SU-DHL-6 (cell line): ENCODE data around the gene ZG16.
"Not testable (repeated sequence)": the region's sequence is repeated elsewhere in the genome, so short reads cannot be mapped to it uniquely, and the experiment has no call there.

ENCODE experiments used
- H2AFZ ChIP-seq: fragments of 200-600 bp; sonication (generic); 2 replicates; pipeline ENCODE4 v1.6.1; 2014; ENCODE audit warnings: low read depth, mild to moderate bottlenecking, moderate library complexity, mixed read lengths, antibody characterized with exemption, low read length; ENCODE audit not compliant: severe bottlenecking
- H3F3A ChIP-seq: fragments of 200-600 bp; shearing (Covaris generic); 2 replicates; pipeline ENCODE4 v1.6.0; 2016; ENCODE audit warnings: antibody characterized with exemption, mild to moderate bottlenecking; ENCODE audit not compliant: insufficient read depth
- H3K27ac ChIP-seq: fragments of 200-600 bp; sonication (generic); 2 replicates; pipeline ENCODE4 v1.5.1; 2016; ENCODE audit warnings: low read depth, mild to moderate bottlenecking, low read length, moderate library complexity, mixed read lengths
- H3K27me3 ChIP-seq: fragments of 200-600 bp; sonication (generic), shearing (Covaris generic); 2 replicates; pipeline ENCODE4 v1.6.0; 2014; ENCODE audit warnings: mild to moderate bottlenecking, low read length
- H3K36me3 ChIP-seq: fragments of 200-600 bp; sonication (generic); 2 replicates; pipeline ENCODE4 v1.6.1; 2014; ENCODE audit warnings: mild to moderate bottlenecking, low read length, mixed read lengths
- H3K4me2 ChIP-seq: fragments of 300-600, 200-600 bp; shearing (Covaris generic), sonication (generic); 2 replicates; pipeline ENCODE4 v1.6.0; 2014; ENCODE audit warnings: low read length, low read depth, mild to moderate bottlenecking; ENCODE audit not compliant: poor library complexity, severe bottlenecking
- H3K4me3 ChIP-seq: fragments of 200-600 bp; sonication (generic); 2 replicates; pipeline ENCODE4 v1.5.1; 2014; ENCODE audit warnings: antibody characterized with exemption, low read length, mild to moderate bottlenecking, mixed read lengths; ENCODE audit not compliant: insufficient read depth, poor library complexity, severe bottlenecking
- H3K79me2 ChIP-seq: fragments of 200-600 bp; sonication (generic); 2 replicates; pipeline ENCODE4 v1.6.1; 2014; ENCODE audit warnings: mild to moderate bottlenecking, low read length, moderate library complexity; ENCODE audit not compliant: insufficient read depth
- H3K9ac ChIP-seq: fragments of 200-600 bp; sonication (generic); 2 replicates; pipeline ENCODE4 v1.7.0; 2014; ENCODE audit warnings: mild to moderate bottlenecking, low read length
- H3K9me2 ChIP-seq: fragments of 200-600 bp; sonication (generic); replicated peaks from 2 replicates; pipeline ENCODE4 v1.6.1; 2014; ENCODE audit warnings: low read length; ENCODE audit not compliant: insufficient read depth
- H3K9me3 ChIP-seq: fragments of 200-600 bp; sonication (generic); 2 replicates; pipeline ENCODE4 v1.6.1; 2014; ENCODE audit warnings: low read length, mixed read lengths; ENCODE audit not compliant: insufficient read depth
- H4K20me1 ChIP-seq: fragments of 200-600 bp; sonication (generic); 2 replicates; pipeline ENCODE4 v1.6.1; 2014; ENCODE audit warnings: low read depth, mild to moderate bottlenecking, antibody characterized with exemption, low read length, moderate library complexity, mixed read lengths
- EZH2phosphoT487 ChIP-seq: fragments of 200-600 bp; sonication (generic), shearing (Covaris generic); conservative IDR thresholded peaks from 2 replicates; pipeline ENCODE4 v1.6.1; 2018; ENCODE audit warnings: mild to moderate bottlenecking, antibody characterized with exemption, low read length, moderate library complexity, mixed read lengths
- TF ChIP-seq, protein P1 (sequence below): fragments of 200-600 bp; sonication (generic); IDR thresholded peaks from one replicate; pipeline ENCODE4 v1.5.1; 2017; ENCODE audit warnings: antibody characterized with exemption, mild to moderate bottlenecking, low read length, moderate library complexity; ENCODE audit not compliant: insufficient read depth, poor library complexity, severe bottlenecking

Gene ZG16, protein sequence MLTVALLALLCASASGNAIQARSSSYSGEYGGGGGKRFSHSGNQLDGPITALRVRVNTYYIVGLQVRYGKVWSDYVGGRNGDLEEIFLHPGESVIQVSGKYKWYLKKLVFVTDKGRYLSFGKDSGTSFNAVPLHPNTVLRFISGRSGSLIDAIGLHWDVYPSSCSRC

DNA sequence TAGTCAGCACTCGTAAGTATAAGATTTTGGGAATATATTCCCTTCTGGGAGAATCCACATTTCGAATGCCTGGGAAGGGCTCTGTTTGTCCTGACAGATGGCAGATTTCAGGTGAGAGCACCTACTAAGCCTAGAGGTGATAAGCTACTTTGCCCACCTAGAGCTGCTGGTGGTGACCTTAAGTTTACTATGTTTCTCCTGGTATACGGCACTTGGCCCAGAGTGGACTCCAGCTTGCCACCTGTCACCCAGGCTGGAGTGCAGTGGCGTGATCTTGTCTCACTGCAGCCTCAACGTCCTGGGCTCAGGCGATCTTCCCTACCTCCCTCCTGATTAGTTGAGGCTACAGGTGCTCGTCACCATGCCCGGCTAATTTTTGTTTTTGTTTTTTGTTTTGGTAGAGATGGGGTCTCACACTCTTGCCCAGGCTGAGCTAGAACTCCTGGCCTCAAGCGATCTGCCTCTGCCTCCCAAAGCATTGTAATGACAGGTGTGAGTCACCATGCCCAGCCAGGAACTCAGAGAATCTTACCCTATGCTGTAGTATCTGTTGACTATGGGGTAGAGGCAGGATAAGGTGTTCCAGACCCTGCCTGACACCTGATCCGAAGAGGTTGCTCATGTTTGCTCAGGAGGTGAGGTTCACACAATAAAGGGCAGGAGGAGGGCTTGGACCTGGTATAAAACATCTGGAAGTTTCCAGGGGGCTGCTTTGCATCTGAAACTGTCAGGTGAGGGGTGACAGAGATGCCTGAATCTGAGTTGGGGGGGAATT, at the start of gene ZG16:
ZG16 (plus strand) TSS at position 681 of the 775 bp plus-strand sequence. CDS start 1,011 bp downstream, outside the sequence.
- H3K9ac ChIP-seq = no peak within 1 kb of the TSS
- H3K4me3 ChIP-seq = no peak within 1 kb of the TSS
- H2AFZ ChIP-seq = no peak within 1 kb of the TSS
- H3K9me2 ChIP-seq = no peaks in the 10 kb centered on the region
- H3K9me3 ChIP-seq = no peaks in the 10 kb centered on the region
- H3K27me3 ChIP-seq = no peaks in the 10 kb centered on the region
- TF ChIP-seq EZH2phosphoT487 = no peak
- TF ChIP-seq, protein P1, sequence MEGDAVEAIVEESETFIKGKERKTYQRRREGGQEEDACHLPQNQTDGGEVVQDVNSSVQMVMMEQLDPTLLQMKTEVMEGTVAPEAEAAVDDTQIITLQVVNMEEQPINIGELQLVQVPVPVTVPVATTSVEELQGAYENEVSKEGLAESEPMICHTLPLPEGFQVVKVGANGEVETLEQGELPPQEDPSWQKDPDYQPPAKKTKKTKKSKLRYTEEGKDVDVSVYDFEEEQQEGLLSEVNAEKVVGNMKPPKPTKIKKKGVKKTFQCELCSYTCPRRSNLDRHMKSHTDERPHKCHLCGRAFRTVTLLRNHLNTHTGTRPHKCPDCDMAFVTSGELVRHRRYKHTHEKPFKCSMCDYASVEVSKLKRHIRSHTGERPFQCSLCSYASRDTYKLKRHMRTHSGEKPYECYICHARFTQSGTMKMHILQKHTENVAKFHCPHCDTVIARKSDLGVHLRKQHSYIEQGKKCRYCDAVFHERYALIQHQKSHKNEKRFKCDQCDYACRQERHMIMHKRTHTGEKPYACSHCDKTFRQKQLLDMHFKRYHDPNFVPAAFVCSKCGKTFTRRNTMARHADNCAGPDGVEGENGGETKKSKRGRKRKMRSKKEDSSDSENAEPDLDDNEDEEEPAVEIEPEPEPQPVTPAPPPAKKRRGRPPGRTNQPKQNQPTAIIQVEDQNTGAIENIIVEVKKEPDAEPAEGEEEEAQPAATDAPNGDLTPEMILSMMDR = no peak
- H3K79me2 ChIP-seq = no peaks in the 10 kb centered on the region
- no peaks in the 10 kb centered on the region for H3F3A ChIP-seq
- no peaks in the 10 kb centered on the region for H3K36me3 ChIP-seq
- no peak within 1 kb of the TSS for H3K4me2 ChIP-seq
- no peaks in the 10 kb centered on the region for H4K20me1 ChIP-seq
- no peak within 1 kb of the TSS for H3K27ac ChIP-seq

DNA sequence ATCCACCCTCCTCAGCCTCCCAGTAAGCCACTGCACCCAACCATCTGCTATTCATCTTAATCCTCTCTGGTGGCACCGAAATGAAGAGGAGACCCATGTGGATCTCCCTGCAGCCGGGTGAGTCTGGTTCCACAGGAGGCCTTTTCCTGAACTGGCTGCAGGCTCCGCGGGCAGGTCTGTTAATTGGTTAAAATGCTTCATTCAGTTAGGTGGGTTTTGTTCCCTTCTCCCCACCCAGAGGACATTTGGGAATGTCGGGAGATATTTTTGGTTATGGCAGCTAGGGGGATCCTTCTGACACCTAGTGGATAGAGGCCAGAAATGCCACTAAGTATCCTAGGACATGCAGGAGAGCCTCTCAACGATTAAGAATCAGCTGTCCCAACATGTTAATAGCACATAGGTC, 48.9 kb upstream of the ZG16 start:
- Histone ChIP-seq H3K36me3 (no peaks in the 10 kb centered on the region), H3K9ac (no peak overlapping the region), H3K27ac (no peak overlapping the region), H3K4me2 (no peak overlapping the region), H3F3A (0 out of 2 replicates have a peak, but pooled peaks cover 4% of the 10 kb centered on the region), H2AFZ (no peak overlapping the region), H3K79me2 (no peaks in the 10 kb centered on the region), H3K9me3 (no peaks in the 10 kb centered on the region), H3K27me3 (no peaks in the 10 kb centered on the region), H3K9me2 (no peaks in the 10 kb centered on the region), H4K20me1 (no peaks in the 10 kb centered on the region), H3K4me3 (no peak overlapping the region)
- TF ChIP-seq, protein P1 = peak; percentile 31
- no peak for TF ChIP-seq EZH2phosphoT487

DNA sequence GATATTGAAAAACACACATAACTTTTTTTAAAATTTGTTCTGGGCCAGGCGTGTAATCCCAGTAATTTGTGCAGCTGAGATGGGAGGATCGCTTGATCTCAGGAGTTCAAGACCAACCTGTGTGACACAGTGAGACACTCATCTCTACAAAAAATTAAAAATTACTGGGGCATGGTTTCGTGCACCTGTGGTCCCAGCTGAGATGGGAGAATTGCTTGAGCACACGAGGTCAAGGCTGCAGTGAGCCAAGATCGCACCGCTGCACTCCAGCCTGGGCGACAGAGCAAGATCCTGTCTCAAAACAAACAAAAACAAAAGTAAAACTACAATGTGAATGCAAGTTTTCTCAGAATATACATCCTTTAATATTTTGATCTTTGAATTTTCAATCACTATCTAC, 47.4 kb upstream of the ZG16 start:
- Histone ChIP-seq H3K9me3 (no peaks in the 10 kb centered on the region), H3F3A (0 out of 2 replicates have a peak, but pooled peaks cover 4% of the 10 kb centered on the region), H2AFZ (no peak overlapping the region), H3K27me3 (no peaks in the 10 kb centered on the region), H3K9me2 (no peaks in the 10 kb centered on the region), H3K27ac (no peak overlapping the region), H3K4me2 (peak overlapping the region; percentile 44), H3K79me2 (no peaks in the 10 kb centered on the region), H3K36me3 (no peaks in the 10 kb centered on the region), H3K4me3 (no peak overlapping the region), H3K9ac (no peak overlapping the region), H4K20me1 (no peaks in the 10 kb centered on the region)
- TF ChIP-seq, protein P1 = no peak
- TF ChIP-seq EZH2phosphoT487 = no peak

DNA sequence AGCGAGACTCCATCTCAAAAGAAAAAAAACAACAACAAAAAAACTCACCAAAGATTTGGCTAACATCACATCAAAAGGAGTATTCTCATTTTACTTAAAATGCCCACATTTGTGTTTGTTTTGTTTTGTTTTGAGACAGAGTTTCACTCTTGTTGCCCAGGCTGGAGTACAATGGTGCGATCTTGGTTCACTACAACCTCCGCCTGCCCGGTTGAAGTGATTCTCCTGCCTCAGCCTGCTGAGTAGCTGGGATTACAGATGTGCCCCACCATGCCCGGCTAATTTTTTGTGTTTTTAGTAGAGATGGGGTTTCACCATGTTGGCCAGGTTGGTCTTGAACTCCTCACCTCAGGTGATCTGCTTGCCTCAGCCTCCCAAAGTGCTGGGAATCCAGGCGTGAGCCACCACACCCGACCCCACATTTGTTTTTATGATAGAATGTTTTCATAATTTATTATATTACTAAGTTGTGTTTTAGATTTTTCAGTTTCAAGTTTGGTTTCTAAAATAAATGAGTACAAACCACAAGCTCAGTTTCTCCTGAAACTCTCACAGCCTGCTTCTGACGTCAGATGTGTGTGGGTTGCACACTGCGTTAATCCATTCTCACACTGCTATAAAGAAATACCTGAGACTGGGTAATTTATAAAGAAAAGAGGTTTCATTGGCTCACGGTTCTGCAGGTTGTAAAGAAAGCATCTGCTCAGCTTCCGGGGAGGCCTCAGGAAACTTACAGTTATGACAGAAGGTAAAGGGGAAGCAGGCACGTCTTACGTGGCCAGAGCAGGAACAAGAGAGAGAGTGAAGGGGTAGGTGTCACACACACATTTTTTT, 46.1 kb upstream of the ZG16 start:
- H3K4me2 ChIP-seq, H3K79me2 ChIP-seq, H3K27me3 ChIP-seq, H3K9ac ChIP-seq, H3K27ac ChIP-seq, H3F3A ChIP-seq, H2AFZ ChIP-seq, H3K36me3 ChIP-seq, H4K20me1 ChIP-seq, H3K9me2 ChIP-seq, H3K9me3 ChIP-seq, H3K4me3 ChIP-seq: not testable (repeated sequence)
